Measurements from ENCODE around the gene NARF. TPM values are rescaled to one million over a fixed set of nuclear protein-coding genes. Genes with fewer than 3 reads are reported as not detected.
A peak's percentile ranks its signal among the peaks of the same experiment; 100 is the strongest.
"Not testable (repeated sequence)": the region's sequence is repeated elsewhere in the genome, so short reads cannot be mapped to it uniquely, and the experiment has no call there.

NARF gene
- polyA plus RNA-seq, 1 donor, result 44.1 TPM

DNA sequence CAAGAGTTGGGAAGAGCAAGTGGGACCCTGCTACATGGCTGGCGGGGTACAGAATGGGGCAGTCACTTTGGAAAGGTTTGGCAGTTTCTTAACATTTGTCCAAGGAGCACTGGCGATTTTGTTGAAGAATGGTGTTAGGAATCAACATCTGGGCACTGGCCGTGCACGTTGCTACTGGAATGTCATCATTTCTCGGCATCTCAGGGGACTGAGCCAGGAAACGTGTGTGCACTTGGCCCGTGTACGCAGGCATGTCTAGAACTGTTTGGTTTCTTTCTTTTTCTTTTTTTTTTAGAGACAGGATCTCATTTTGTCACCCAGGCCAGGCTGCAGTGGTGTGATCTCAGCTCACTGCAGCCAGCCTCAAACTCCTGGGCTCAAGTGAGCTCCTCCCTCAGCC, 43.7 kb downstream of the NARF start:
- Histone ChIP-seq H3K27me3 (ENCODE audit: control insufficient read depth, insufficient read depth, low read length) (no peaks in the 10 kb centered on the region), H3K9me3 (ENCODE audit: control insufficient read depth, low read depth, low read length) (no peaks in the 10 kb centered on the region), H3K27ac (ENCODE audit: low read length) (no peak overlapping the region), H3K4me1 (ENCODE audit: control insufficient read depth, insufficient read depth, low read length) (no peaks in the 10 kb centered on the region), H3K4me3 (ENCODE audit: low read length) (no peak overlapping the region), H3K36me3 (ENCODE audit: control insufficient read depth, insufficient read depth, low read length) (no peaks in the 10 kb centered on the region)
- no peak for DNase-seq
- no CpG with 5 or more reads among the region's 8 CpGs for WGBS (ENCODE audit: insufficient coverage, low lambda C conversion rate)

DNA sequence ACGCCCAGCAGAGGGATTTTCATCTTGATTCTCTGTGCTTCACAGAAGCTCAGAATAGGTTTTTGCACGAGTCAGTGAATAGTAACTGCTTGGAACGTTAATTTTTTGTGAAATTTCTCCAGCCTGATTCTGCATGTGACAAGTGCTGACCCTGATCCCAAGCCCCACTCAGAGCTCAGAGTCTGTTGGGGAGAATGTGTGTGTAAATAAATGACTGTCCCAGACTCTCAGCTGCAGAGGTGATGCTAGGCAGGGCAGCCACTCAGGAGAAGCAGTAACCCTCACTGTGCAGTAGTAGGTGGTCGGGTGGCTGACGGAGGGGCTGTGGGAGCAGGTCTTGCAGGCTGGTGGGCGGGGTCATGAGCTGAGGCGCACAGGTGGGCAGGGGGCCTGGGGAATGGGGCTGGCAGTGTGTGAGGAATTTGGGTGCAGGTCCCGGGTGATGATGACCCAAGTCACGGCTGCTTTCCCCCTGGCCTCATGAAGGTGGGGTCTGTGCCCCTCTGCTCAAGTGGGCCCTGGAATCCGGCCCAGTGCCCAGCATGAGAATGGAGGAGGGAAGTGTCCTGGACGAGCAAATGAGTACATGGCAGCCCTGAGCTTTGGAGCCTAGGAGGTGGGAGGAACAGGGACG, 44.7 kb downstream of the NARF start:
- Histone ChIP-seq H3K36me3 (ENCODE audit: control insufficient read depth, insufficient read depth, low read length) (no peaks in the 10 kb centered on the region), H3K9me3 (ENCODE audit: control insufficient read depth, low read depth, low read length) (no peaks in the 10 kb centered on the region), H3K4me1 (ENCODE audit: control insufficient read depth, insufficient read depth, low read length) (no peaks in the 10 kb centered on the region), H3K4me3 (ENCODE audit: low read length) (no peak overlapping the region), H3K27me3 (ENCODE audit: control insufficient read depth, insufficient read depth, low read length) (no peaks in the 10 kb centered on the region), H3K27ac (ENCODE audit: low read length) (no peak overlapping the region)
- 80% methylated on average over 1 of the region's 12 CpGs for whole genome bisulfite sequencing (ENCODE audit: insufficient coverage, low lambda C conversion rate)
- no peak for DNase-seq

- H3K9me3 ChIP-seq (ENCODE audit: control insufficient read depth, low read depth, low read length), result no peaks in the 10 kb centered on the region
- no CpG with 5 or more reads among the region's 21 CpGs for WGBS (ENCODE audit: insufficient coverage, low lambda C conversion rate)
- H3K27me3 ChIP-seq (ENCODE audit: control insufficient read depth, insufficient read depth, low read length), result no peaks in the 10 kb centered on the region
- DNase-seq, result no peak
- no peak overlapping the region for H3K4me3 ChIP-seq (ENCODE audit: low read length)
- H3K27ac ChIP-seq (ENCODE audit: low read length), result no peak overlapping the region
- H3K36me3 ChIP-seq (ENCODE audit: control insufficient read depth, insufficient read depth, low read length), result no peaks in the 10 kb centered on the region
- no peaks in the 10 kb centered on the region for H3K4me1 ChIP-seq (ENCODE audit: control insufficient read depth, insufficient read depth, low read length)
Measured at GRCh38 chr17:82503728-82504308, 45.3 kb downstream of the NARF start.

DNA sequence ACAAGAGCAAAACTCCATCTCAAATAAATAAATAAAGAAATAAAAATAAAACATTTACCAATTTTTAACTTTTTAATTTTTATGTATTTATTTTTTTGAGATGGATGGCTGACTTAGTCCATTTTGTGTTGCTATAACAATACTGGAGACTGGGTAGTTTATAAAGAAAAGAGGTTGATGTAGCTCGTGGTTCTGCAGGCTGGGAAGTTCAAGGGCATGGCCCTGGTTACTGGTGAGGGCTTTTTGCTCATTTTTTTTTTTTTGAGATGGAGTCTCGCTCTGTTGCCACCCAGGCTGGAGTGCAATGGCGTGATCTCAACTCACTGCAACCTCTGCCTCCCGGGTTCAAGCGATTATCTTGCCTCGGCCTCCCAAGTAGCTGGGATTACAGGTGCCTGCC, 46.8 kb downstream of the NARF start:
- Histone ChIP-seq H3K4me1 (ENCODE audit: control insufficient read depth, insufficient read depth, low read length) (no peaks in the 10 kb centered on the region), H3K27me3 (ENCODE audit: control insufficient read depth, insufficient read depth, low read length) (no peaks in the 10 kb centered on the region), H3K27ac (ENCODE audit: low read length) (no peak overlapping the region), H3K36me3 (ENCODE audit: control insufficient read depth, insufficient read depth, low read length) (no peaks in the 10 kb centered on the region), H3K4me3 (ENCODE audit: low read length) (no peak overlapping the region), H3K9me3 (ENCODE audit: control insufficient read depth, low read depth, low read length) (no peaks in the 10 kb centered on the region)
- no CpG with 5 or more reads among the region's 6 CpGs for WGBS (ENCODE audit: insufficient coverage, low lambda C conversion rate)
- DNase-seq, result no peak

DNA sequence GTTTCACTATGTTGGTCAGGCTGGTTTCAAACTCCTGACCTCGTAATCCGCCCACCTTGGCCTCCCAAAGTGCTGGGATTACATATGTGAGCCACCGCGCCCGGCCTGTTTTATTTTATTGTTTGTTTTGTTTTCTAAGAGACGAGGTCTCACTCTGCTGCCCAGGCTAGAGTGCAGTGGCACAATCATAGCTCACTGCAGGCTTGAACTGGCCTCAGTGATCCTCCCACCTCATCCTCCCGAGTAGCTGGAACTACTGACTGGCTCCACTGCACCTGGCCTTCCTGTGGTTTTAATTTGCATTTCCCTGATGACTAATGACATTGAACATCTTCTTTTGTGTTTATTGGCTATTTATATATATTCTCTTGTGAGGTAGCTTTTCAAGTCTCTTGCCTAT, 47.9 kb downstream of the NARF start:
- no CpG with 5 or more reads among the region's 7 CpGs for WGBS (ENCODE audit: insufficient coverage, low lambda C conversion rate)
- H3K4me3 ChIP-seq (ENCODE audit: low read length); H3K9me3 ChIP-seq (ENCODE audit: control insufficient read depth, low read depth, low read length); H3K27me3 ChIP-seq (ENCODE audit: control insufficient read depth, insufficient read depth, low read length); H3K4me1 ChIP-seq (ENCODE audit: control insufficient read depth, insufficient read depth, low read length); H3K27ac ChIP-seq (ENCODE audit: low read length); H3K36me3 ChIP-seq (ENCODE audit: control insufficient read depth, insufficient read depth, low read length); DNase-seq: not testable (repeated sequence)

DNA sequence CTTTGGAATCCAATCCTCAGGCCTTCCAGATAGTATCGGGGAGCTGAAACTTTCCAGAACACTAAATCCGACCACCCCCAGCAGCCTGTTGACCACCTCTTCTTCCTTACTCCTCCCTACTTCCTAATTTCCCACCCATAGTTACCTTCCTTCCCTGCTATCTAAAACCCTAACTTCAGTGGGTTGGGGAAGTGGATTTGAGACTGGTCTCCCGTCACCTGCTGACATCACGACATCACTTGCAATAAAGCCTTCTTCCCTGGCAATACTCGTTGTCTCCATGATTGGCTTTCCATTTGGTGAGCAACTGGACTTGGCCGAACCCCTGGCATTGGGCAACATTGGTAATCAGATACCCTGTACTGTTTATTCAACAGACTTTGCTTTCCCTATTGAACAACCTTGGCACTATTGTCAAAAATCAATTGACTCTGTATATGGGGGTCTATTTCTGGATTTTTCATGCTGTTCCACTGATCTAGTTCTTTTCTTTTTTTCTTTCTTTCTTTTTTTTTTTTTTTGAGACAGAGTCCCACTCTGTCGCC, 49.2 kb downstream of the NARF start:
- no peaks in the 10 kb centered on the region for H3K4me1 ChIP-seq (ENCODE audit: control insufficient read depth, insufficient read depth, low read length)
- no peak overlapping the region for H3K4me3 ChIP-seq (ENCODE audit: low read length)
- no peaks in the 10 kb centered on the region for H3K27me3 ChIP-seq (ENCODE audit: control insufficient read depth, insufficient read depth, low read length)
- no CpG with 5 or more reads among the region's 7 CpGs for WGBS (ENCODE audit: insufficient coverage, low lambda C conversion rate)
- H3K36me3 ChIP-seq (ENCODE audit: control insufficient read depth, insufficient read depth, low read length), result no peaks in the 10 kb centered on the region
- H3K27ac ChIP-seq (ENCODE audit: low read length), result no peak overlapping the region
- no peaks in the 10 kb centered on the region for H3K9me3 ChIP-seq (ENCODE audit: control insufficient read depth, low read depth, low read length)
- no peak for DNase-seq

DNA sequence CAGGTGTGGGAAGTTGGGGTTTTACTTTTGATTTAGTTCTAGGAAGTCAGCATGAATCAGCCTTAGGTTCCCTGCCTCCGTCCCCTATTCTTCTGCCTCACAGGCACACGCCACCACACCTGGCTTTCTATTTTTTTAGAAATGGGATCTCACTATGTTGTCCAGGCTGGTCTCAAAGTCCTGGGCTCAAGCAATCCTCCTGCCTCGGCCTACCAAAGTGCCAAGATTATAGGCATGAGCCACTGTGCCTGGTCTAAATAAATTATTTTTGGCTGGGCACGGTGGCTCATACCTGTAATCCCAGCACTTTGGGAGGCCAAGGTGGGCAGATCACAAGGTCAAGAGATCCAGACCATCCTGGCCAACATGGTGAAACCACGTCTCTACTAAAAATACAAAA, 53.1 kb downstream of the NARF start:
- H3K4me1 ChIP-seq (ENCODE audit: control insufficient read depth, insufficient read depth, low read length); H3K9me3 ChIP-seq (ENCODE audit: control insufficient read depth, low read depth, low read length); H3K36me3 ChIP-seq (ENCODE audit: control insufficient read depth, insufficient read depth, low read length); H3K27me3 ChIP-seq (ENCODE audit: control insufficient read depth, insufficient read depth, low read length); DNase-seq; H3K27ac ChIP-seq (ENCODE audit: low read length); H3K4me3 ChIP-seq (ENCODE audit: low read length): not testable (repeated sequence)
- no CpG with 5 or more reads among the region's 5 CpGs for WGBS (ENCODE audit: insufficient coverage, low lambda C conversion rate)

DNA sequence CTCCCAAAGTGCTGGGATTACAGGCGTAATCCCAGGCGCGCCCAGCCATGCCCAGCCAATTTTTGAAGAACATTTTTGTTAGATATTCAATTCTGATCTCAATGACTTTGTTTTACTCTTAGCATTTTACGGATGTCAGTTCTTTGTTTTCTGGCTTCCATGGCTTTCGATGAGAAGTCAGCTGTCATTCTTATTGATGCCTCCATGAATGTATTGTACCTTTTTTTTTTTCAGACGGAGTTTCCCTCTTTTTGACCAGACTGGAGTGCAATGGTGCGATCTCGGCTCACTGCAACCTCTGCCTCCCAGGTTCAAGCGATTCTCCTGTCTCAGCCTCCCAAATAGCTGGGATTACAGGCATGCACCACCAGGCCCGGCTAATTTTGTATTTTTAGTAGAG, 55.3 kb downstream of the NARF start:
- not testable (repeated sequence) for H3K9me3 ChIP-seq (ENCODE audit: control insufficient read depth, low read depth, low read length); H3K27me3 ChIP-seq (ENCODE audit: control insufficient read depth, insufficient read depth, low read length); DNase-seq; H3K36me3 ChIP-seq (ENCODE audit: control insufficient read depth, insufficient read depth, low read length); H3K4me3 ChIP-seq (ENCODE audit: low read length); H3K27ac ChIP-seq (ENCODE audit: low read length); H3K4me1 ChIP-seq (ENCODE audit: control insufficient read depth, insufficient read depth, low read length)
- 100% methylated on average over 5 of the region's 10 CpGs for WGBS (ENCODE audit: insufficient coverage, low lambda C conversion rate)

- H3K4me3 ChIP-seq (ENCODE audit: low read length), result no peak overlapping the region
- H3K27me3 ChIP-seq (ENCODE audit: control insufficient read depth, insufficient read depth, low read length), result no peaks in the 10 kb centered on the region
- WGBS (ENCODE audit: insufficient coverage, low lambda C conversion rate), result no CpG with 5 or more reads among the region's 10 CpGs
- DNase-seq, result no peak
- H3K27ac ChIP-seq (ENCODE audit: low read length), result no peak overlapping the region
- H3K4me1 ChIP-seq (ENCODE audit: control insufficient read depth, insufficient read depth, low read length), result no peaks in the 10 kb centered on the region
- H3K36me3 ChIP-seq (ENCODE audit: control insufficient read depth, insufficient read depth, low read length), result no peaks in the 10 kb centered on the region
- H3K9me3 ChIP-seq (ENCODE audit: control insufficient read depth, low read depth, low read length), result peaks cover 6% of the 10 kb centered on the region
Measured at GRCh38 chr17:82517230-82517865, 58.8 kb downstream of the NARF start.

DNA sequence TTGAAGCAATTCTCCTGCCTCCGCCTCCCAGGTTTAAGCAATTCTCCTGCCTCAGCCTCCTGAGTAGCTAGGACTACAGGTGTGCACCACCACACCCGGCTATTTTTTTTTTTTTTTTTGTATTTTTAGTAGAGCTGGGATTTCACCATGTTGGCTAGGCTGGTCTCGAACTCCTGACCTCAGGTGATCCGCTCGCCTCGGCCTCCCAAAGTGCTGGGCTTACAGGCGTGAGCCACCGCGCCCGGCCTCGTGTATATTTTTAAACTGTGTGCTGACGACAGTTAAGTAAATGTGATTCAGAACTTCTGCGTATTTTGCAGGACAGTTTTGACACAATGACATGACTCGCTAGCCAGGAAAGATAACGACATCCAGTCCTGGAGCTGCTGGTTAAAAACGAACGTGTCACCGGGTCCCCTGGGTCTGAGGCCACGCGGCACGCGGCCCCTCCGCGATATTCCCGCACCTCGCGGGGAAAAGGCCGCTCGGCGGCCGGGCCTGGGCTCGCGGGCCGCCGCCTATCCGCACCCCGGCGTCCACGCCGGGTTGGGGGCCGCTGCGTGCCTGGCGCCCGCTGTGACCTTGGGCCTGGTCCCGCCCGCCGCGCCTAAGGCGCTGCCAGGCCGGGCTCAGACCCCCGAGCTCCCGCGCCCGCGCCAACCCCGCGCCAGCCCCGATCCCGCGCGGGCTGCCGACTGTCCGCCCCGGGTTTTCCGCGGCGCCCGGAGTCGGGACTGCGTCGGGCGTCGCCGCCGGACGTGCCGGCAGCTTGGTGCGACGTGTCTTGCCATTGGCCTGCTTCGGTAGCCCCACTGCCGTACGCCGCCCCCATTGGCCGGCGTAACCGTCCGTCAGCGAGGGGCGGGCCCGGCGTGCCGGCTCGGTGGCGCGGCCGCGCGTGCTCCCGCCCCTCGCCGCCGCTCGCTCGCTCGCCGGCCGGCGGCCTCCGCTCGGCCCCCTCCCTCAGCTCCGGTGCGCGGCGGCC, 60.6 kb downstream of the NARF start, which contains the start of gene FOXK2:
Gene FOXK2 (plus strand): TSS at position 907 of the 985 bp plus-strand sequence. CDS start 157 bp downstream, outside the sequence.
- peaks cover 3% of the 10 kb centered on the region for H3K9me3 ChIP-seq (ENCODE audit: control insufficient read depth, low read depth, low read length)
- no peaks in the 10 kb centered on the region for H3K36me3 ChIP-seq (ENCODE audit: control insufficient read depth, insufficient read depth, low read length)
- H3K27ac ChIP-seq (ENCODE audit: low read length), result peak within 1 kb of the TSS; percentile 79
- DNase-seq, result peak; percentile 96 to 98
- H3K4me3 ChIP-seq (ENCODE audit: low read length), result peak within 1 kb of the TSS; percentile 69
- H3K4me1 ChIP-seq (ENCODE audit: control insufficient read depth, insufficient read depth, low read length), result no peaks in the 10 kb centered on the region
- no peaks in the 10 kb centered on the region for H3K27me3 ChIP-seq (ENCODE audit: control insufficient read depth, insufficient read depth, low read length)
- WGBS (ENCODE audit: insufficient coverage, low lambda C conversion rate), result no CpG with 5 or more reads among the region's 114 CpGs

Data from large intestine (tissue), 3 donors.